T-helper 1 cell treated with Interleukin-12 subunit alpha and Interleukin-12 subunit beta and Interleukin-4 antibody, amounts not matched to agents 30 ng/mL and 1 ng/mL, for 36 hours (primary cell): Measurements from ENCODE around the gene CLEC4A. TPM values are rescaled to one million over a fixed set of nuclear protein-coding genes. Genes with fewer than 3 reads are reported as not detected.
"Not testable (repeated sequence)": the region's sequence is repeated elsewhere in the genome, so short reads cannot be mapped to it uniquely, and the experiment has no call there.

Experiments
- intact Hi-C: fragments of 100-400 bp; cut with micrococcal nuclease; formaldehyde crosslinking; loops from one replicate; pipeline ENCODE4 v1.15.1; 2024
- total RNA-seq: library from RNA; stranded (reverse); gene quantifications from 2 replicates; pipeline ENCODE4 v1.2.3, GENCODE V29; 2022

The CLEC4A gene
- total RNA-seq = 0.39 and 0.46 TPM in 2 replicates

DNA sequence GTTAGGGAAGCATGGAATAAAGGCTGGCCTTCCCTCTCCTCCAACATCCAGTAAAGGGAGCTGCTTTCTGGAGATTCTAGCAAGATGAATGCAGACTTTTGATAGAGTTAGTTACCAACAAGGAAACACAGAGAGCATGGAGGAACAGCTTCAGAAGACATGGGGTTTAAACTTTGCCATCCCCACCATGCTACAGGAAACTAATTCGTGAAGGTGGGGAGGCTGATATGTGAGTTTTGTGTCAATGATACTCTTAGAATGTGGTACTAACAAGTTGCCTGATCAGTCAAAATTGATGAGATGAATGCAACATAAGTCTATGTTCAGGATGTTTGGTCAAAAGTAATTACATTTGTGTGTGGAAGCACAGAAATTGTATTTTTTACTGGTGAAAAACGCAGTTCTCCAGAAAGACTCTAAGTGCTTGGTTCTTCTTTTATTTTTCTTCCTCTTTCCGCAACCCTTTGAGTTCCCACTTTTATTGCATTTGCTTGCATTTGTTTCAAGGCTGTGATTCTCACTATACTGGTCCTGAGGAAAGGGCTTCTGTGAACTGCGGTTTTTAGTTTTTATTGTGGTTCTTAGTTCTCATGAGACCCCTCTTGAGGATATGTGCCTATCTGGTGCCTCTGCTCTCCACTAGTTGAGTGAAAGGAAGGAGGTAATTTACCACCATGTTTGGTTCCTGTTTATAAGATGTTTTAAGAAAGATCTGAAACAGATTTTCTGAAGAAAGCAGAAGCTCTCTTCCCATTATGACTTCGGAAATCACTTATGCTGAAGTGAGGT is at the start of gene CLEC4A:
Gene CLEC4A (plus strand): TSS at position 494 of the 789 bp plus-strand sequence. CDS start 262 bp downstream, at position 756.
- intact Hi-C loops = no loop called here

DNA sequence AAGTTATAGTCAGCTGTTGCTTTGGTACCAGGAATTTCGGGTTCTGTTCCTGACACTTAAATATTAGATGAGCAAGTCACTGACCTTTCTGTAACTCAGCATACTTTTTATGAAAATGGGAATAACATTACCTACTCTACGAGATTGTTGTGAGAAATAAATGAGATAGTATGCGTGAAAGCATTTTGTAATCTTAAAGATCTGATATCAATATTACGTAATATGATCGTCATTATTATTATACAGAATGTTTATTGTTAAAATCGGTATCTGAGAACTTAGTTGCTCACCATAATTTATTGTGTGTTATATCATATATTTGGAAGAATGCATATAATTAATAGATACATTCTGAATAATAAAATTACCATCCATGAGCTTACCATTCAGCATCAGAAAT is 47.5 kb upstream of the CLEC4A start:
- intact Hi-C loops = no loop called here

DNA sequence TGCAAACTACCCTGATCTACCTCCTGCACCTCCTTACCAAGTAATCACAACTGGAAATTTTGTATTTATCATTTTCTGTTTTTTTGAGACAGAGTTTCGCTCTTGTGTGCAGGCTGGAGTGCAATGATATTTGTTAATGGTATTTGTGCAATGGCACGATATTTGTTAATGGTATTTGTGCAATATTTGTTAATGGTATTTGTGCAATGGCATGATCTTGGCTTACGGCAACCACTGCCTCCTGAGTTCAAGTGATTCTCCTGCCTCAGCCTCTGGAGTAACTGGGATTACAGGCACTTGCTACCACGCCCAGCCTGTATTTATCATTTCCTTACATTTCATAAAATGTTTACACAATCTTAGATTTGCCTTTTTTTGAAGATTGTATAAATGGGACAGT is 47.1 kb upstream of the CLEC4A start:
- intact Hi-C loops = no loop called here

DNA sequence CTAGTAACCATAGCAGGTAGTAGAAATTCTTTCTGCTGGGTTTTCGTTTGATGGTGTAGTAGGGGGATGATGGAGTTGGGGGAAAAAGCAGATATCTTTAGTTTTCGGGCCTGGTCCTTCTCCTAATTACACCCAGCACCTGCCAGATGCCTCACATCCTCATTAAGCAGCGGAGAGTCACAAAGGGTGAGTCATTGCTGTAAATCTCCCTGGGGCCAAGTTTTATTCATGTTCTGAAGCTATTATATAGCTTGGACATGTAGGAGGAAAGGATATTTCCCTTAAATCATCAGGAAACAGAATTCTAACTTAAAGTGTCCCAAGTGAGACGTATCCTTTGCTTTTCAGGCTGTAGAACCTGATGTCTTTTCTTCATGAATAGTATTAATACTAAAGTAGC is 46.2 kb upstream of the CLEC4A start:
- intact Hi-C loops = no loop called here

DNA sequence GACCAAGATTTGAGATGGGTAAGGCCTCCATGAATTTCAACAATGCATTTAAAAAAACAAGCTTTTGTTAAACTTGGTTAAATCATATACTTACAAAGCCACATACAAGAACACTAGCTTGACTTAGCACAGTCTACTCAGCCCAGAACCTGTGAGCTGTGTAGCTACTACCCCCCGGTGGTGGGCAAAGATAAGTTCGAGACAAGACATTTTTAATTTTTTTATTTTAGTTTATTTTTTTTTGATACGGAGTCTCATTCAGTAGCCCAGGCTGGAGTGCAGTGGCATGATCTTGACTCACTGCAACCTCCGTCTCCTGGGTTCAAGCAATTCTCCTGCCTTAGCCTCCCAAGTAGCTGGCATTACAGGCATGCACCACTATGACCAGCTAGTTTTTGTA is 45.0 kb upstream of the CLEC4A start:
- intact Hi-C loops = loop anchor here (1.0 kb wide), 3 partner anchors 32 to 246 kb away; no protein-coding TSS in a partner anchor

DNA sequence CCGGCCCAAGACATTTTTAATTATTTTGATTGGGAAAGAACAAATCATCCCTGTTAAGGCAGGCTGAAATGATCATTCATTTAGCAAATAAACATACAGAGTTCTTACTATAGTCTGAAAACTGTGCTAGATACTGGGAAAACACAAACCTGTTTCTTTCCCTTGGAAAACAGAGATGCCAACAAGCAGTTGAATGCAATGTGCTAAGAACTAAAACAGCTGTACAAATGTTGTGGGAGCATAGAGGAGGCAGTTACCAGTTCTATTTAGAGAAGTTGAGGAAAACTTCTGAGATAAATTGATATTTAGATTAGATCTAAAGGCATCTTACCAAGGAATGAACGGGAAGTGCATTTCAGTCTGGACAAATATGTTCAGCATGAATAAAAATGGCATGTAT is 44.5 kb upstream of the CLEC4A start:
- intact Hi-C loops = loop anchor here (1.0 kb wide), 3 partner anchors 33 to 247 kb away; no protein-coding TSS in a partner anchor

DNA sequence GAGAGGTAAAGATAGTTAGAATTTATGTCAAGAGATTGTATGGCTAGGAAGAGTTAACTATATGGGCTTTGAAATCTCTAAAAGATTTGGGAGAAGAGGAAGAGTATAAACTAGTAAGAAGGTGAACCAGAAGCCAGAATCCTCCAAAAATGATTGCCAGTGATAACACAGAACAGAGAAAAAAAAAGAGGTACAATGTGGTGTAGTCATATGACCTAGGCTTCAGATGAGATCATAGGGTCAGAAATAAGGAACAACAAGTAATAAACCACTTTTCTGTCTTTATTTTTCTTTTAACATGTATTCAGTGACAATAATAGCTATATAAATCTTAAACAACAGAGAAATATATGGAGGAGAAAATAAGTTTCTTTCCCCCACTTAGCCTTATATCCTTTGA is 43.3 kb upstream of the CLEC4A start:
- intact Hi-C loops = loop anchor here (5.0 to 10.0 kb wide), 2 partner anchors 443 to 835 kb away; partner anchors contain the start of gene PHC1

DNA sequence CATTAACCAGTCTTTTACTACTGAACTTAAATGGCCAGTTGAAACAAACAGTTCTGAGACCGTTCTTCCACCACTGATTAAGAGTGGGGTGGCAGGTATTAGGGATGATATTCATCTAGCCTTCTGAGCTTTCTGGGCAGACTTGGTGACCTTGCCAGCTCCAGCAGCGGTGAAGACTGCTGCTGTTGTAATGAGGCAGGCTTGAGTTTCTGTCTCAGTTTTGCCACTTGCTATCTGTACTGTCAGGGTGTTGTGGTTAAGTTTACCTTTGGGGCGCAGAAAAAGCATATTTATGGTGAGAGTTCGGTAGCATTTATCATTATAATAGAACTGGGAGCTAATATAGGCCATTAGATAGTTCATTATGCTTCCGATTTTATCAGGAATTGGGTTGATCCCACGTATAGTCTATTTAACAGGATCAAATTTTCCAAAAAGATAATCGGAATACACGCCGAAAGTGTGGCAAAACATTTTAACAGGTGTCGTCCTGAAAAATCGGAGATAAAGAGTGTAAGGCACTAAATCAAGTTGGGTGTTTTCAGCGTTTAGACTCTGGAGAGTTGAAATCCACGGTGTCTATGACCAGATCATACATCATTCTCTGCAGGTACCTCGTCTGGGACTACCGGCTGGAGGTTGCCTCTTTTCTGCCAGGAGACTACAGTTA is 42.0 kb upstream of the CLEC4A start:
- intact Hi-C loops = loop anchor here (5.0 to 10.0 kb wide), 2 partner anchors 444 to 833 kb away; partner anchors contain the start of gene PHC1

DNA sequence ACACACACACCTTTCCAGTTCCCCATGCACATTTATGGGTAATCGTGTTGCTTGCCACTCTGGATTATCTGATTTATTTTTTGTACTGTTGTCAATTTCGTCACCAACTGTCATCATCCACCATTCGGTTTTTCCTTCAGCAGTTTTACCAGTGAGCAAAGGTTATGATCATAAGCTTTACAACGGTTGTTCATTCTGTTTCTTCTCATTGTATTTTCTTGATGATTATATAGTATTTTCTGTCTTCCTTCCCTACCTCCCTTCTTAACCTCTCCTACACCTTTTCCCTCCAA is 40.7 kb upstream of the CLEC4A start:
- intact Hi-C loops = loop anchor here (1.0 to 10.0 kb wide), 16 partner anchors 16 to 1192 kb away; partner anchors contain the start of genes C3AR1, EMG1, FOXJ2 and LPCAT3

DNA sequence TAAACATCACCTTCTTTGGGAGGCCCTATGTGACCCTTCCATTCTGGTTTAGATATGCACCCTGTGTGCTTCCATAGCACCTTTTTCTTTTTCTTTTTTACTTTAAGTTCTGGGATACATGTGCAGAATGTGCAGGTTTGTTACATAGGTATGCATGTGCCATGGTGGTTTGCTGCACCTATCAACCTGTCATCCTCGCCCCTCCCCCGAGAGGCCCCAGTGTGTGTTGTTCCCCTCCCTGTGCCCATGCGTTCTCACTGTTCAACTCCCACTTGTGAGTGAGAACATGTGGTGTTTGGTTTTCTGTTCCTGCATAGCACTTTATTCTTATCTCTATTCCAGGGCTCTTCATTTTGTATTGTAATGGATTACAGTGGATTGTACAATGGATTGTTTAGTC is 39.1 kb upstream of the CLEC4A start:
- intact Hi-C loops = loop anchor here (5.0 to 10.0 kb wide), 2 partner anchors 447 to 830 kb away; partner anchors contain the start of gene PHC1

DNA sequence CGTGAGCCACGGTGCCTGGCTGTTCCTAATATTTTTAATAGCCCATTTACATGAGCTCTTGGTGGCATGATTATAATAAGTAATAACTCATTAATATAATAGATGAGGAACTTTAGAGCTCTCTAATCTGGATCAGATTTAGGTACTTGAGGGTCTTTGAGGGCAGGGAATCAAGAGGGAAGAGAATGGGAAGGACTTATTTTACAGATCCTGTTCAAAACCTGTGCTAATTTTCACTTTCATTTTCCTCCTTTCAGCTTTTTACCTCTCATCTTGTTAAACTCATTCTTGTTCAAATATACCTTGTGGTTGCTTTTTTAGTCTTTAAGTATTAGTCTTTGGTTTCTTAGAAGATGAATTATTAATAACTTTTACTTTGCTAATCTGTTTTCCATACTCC is 35.8 kb upstream of the CLEC4A start:
- intact Hi-C loops = loop anchor here (10.0 kb wide), 1 partner anchor 827 kb away; the partner anchor contains the start of gene PHC1

DNA sequence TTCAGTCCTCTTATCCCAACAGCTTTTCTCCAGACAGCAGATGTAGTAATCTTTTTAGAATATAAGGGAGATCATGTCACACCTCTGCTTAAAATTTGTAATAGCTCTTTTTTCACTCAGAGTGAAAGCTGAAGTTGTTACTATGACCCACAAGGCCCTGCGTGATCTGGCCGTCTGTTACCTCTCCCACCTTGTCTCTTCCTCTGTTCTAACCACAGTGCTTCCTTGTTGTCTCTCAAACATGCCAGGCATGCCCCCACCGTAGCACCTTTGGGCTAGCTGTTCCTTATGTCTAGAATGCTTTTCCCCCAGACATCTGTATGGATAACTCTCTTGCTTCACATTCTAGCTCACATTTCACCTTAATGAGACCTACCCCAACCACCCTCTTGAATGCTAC is 34.8 kb upstream of the CLEC4A start:
- intact Hi-C loops = loop anchor here (10.0 kb wide), 1 partner anchor 826 kb away; the partner anchor contains the start of gene PHC1

DNA sequence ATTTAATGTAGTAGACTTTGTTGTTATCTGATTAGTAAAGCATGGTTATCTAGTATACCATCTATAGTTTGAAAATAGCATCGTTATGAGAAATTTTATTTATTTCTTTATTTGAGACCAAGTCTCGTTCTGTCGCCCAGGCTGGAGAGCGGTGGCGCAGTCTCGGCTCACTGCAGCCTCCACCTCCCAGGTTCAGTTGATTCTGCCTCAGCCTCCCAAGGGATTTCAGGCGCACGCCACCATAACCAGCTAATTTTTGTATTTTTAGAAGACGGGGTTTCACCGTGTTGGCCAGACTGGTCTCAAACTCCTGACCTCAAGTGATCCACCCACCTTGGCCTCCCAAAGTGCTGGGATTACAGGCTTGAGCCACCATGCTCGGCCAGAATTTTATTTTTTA is 34.1 kb upstream of the CLEC4A start:
- intact Hi-C loops = loop anchor here (10.0 kb wide), 1 partner anchor 826 kb away; the partner anchor contains the start of gene PHC1

DNA sequence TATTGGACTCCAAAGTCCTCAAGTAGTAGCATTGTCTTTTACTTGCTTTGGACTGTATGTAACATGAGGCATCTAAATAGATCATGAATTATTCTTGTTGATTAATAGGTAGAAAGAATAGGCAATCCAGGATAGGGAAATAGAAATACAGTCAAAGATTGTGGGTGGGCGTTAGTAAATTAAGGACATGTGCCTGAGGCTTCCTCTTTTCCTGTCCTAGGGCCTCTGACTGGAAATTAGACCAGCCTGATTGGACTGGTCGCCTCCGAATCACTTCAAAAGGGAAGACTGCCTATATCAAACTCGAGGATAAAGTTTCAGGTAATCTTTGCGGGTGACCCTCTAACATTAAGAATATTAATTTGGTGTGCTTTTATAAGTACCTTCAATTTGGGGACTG is 33.7 kb upstream of the CLEC4A start:
- intact Hi-C loops = loop anchor here (10.0 kb wide), 1 partner anchor 825 kb away; the partner anchor contains the start of gene PHC1

DNA sequence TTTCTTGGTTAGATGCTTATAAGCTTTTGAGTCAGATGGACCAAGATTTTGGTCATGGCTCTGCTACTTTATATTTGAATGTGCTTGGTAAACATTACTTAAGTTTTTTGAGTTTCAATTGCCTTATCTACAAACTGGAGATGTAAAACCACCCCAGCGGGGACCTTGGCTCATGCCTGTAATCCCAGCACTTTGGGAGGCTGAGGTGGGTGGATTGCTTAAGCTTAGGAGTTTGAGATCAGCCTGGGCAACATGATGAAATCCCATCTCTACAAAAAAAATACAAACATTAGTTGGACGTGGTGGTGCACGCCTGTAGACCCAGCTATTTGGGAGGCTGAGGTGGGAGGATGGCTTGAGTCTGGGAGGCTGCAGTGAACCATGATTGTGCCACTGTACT is 30.1 kb upstream of the CLEC4A start:
- intact Hi-C loops = no loop called here

DNA sequence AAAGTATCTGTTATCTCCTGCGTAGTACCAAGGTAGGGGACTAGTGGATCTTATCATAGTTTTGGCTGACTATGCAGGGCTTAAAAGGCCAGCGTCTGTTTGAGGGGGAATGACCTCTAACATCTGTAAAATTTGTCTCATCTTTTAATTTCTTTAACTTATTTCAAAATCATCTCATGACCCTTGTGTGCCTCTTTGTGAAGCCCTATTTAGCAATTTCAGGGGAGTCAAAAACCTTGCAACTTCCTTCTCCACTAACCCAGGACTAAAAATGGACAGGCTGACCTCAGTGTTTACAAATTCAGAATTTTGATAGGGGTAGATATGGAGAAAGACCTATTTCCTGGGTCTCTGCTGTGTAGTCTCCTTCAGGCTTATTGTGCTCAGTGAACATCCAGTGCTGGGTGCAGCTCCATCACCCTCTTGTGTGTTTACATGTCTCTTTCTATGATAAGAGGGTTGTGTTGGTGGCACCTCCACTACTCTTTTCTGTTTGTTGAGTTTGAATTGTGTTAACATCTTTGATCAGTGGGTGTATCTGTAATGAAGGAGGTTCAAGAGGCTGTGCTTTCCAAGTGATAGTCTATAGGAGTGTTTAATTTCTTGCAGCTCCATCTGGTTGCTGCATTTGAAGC is 27.0 kb upstream of the CLEC4A start:
- intact Hi-C loops = no loop called here

DNA sequence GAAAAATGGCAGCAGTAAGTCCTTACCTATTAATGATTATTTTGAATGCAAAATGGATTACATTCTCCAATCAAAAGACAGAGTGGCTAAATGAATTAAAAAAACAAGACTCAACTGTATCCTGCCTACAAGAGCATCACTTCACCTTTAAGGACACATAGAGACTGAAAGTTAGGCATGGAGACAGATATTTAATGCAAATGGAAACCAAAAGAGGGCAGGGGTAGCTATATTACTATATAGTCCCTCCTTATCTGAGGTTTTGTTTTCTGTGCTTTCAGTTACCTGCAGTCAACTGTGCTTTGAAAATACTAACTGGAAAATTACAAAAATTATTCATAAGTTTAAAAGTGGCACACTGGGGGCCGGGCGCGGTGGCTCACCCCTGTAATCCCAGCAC is 24.2 kb upstream of the CLEC4A start:
- intact Hi-C loops = no loop called here

DNA sequence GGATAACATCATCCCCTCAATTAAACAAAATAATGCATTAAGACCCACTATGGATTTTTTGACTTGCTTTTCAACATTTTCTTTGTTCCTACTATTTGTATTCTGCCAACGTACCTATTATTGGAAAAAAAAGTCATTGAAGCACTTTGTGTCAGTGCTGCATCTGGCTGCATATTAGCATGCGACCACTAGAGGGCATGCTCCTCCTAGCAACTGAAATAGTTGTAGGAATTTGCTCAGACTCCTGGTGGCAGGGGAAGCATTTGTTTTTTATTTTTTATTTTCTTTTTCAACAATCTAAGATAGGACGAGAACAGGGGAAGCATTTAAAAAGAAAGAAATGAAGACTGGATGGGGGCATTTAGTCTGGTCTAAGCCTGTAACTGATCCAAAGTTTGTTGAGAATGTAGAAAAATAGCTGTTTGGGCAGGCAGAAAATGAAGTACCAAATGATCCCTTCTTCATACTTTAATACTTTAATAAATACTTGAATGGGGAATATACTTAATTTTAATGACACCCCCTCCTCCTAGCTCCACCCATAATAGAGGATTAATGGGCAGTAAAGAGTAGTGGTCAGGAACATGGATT is 14.5 kb upstream of the CLEC4A start:
- intact Hi-C loops = loop anchor here (1.0 to 2.0 kb wide), 5 partner anchors 26 to 128 kb away; partner anchors contain the start of gene NECAP1

DNA sequence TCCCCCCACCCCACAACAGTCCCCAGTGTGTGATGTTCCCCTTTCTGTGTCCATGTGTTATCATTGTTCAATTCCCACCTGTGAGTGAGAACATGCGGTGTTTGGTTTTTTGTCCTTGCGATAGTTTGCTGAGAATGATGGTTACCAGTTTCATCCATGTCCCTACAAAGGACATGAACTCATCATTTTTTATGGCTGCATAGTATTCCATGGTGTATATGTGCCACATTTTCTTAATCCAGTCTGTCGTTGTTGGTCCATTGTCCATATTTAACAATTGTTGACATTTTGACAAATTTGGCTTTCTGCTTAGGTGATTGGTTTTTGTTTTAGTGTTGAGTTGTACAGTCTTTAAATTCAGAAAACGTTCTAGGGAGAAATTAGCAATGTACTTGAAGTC is 10.3 kb upstream of the CLEC4A start:
- intact Hi-C loops = not testable (repeated sequence)

DNA sequence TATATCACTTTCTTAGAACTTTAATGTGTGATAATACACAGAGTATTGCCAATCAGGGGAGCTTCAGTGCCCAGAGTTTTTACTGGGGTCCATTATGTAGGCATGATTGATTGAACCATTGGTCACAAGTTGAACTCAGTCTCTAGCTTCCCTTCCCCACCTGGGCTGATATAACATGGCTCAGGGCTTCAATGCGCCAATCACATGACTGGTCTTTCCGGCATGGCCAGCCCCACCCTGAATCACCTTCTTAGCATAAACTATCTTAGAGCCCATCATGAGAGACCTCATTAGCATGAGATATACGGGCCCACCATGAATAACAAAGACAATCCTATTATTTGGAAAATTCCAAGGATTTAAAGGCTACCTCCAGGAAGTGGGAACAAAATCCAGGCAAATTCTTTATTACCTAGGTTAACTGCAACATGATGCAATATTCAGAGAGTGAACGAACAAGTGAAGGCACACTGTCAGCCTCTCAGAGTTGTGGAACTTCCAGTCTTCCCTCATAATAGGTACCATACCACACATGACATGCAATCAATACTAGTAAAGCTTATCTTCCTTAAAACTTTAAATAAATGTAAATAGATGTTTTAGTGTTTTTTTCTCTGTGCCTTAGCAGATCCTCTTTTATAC is 3.2 kb upstream of the CLEC4A start:
- intact Hi-C loops = no loop called here

DNA sequence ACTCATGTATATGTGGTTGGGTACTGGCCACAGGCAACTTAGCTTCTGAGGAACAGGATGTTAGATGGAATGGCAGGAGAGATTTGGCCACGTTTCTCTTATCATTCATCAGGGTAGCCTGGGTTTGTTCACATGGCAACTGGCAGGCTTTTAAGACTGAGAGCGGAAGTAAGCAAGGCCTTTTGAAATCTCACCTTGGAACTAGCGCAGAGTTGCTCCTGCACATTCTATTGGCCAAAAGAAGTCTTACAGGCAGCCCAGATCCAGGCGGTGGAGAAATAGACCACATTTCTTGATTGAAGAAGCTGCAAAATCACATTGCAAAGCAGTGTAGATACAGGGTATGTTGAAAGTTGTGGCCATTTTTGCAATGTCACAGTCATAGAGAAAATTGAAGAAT is 3.7 kb downstream of the CLEC4A start:
- intact Hi-C loops = no loop called here
